HG02938 (cell line): ENCODE measurements around the gene GRHL1.

ENCODE experiments used
- ATAC-seq: cut with Tn5 transposase; IDR thresholded peaks from one replicate; pipeline ENCODE4 v1.9.1; 2021; ENCODE audit warnings: mild to moderate bottlenecking, moderate library complexity; ENCODE audit not compliant: unreplicated experiment

GRHL1 gene

GRCh38 chr2:10036095-10036884 is 84.8 kb downstream of the GRHL1 start:
- no peak for ATAC-seq

GRCh38 chr2:10038123-10038522 is 86.6 kb downstream of the GRHL1 start:
- ATAC-seq = no peak

GRCh38 chr2:10038716-10039115 is 87.2 kb downstream of the GRHL1 start:
- no peak for ATAC-seq

- ATAC-seq = no peak
These were observed 88.3 kb downstream of the GRHL1 start for GRCh38 chr2:10039658-10040410.

GRCh38 chr2:10041711-10042110 is 90.2 kb downstream of the GRHL1 start:
- ATAC-seq = no peak

- ATAC-seq = no peak
These were observed 91.0 kb downstream of the GRHL1 start for GRCh38 chr2:10042301-10043161.

- peak; percentile 53 for ATAC-seq
These were observed 91.9 kb downstream of the GRHL1 start, which contains the start of gene KLF11 for GRCh38 chr2:10043256-10043905. TSS of gene KLF11 (plus strand) at chr2:10043550. CDS start at chr2:10043717, 167 bp downstream.

- ATAC-seq = peak; percentile 38
These were observed 92.6 kb downstream of the GRHL1 start for GRCh38 chr2:10043906-10044601.

- ATAC-seq = no peak
These were observed 94.3 kb downstream of the GRHL1 start for GRCh38 chr2:10045561-10046355.

GRCh38 chr2:10046931-10047330 is 95.4 kb downstream of the GRHL1 start:
- ATAC-seq = no peak

GRCh38 chr2:10047616-10048500 is 96.4 kb downstream of the GRHL1 start:
- ATAC-seq = no peak

GRCh38 chr2:10048501-10049171 is 97.1 kb downstream of the GRHL1 start:
- ATAC-seq = no peak
